GM18909 (cell line): Measurements from ENCODE around the gene CLASRP.
A peak's percentile ranks its signal among the peaks of the same experiment; 100 is the strongest.
"Not testable (repeated sequence)": the region's sequence is repeated elsewhere in the genome, so short reads cannot be mapped to it uniquely, and the experiment has no call there.

Source experiments
- ATAC-seq: cut with Tn5 transposase; IDR thresholded peaks from one replicate; pipeline ENCODE4 v1.9.1; 2021; ENCODE audit warnings: mild to moderate bottlenecking; ENCODE audit not compliant: unreplicated experiment, poor library complexity

The CLASRP gene

GRCh38 chr19:45038931-45039893 is at the start of gene CLASRP:
Gene CLASRP, plus strand, starts transcription at chr19:45039045. Its CDS starts 1,168 bp downstream, at chr19:45040213.
- peak; percentile 79 for ATAC-seq

- no peak for ATAC-seq
These were observed 48.4 kb upstream of the CLASRP start for GRCh38 chr19:44990459-44990858.

GRCh38 chr19:44990966-44991365 is 47.9 kb upstream of the CLASRP start:
- no peak for ATAC-seq

- ATAC-seq: no peak
These were observed 46.3 kb upstream of the CLASRP start for GRCh38 chr19:44992336-44993163.

- no peak for ATAC-seq
These were observed 45.3 kb upstream of the CLASRP start for GRCh38 chr19:44993526-44993925.

GRCh38 chr19:44993926-44994537 is 44.8 kb upstream of the CLASRP start:
- ATAC-seq: no peak

GRCh38 chr19:44998025-44998424 is 40.8 kb upstream of the CLASRP start:
- no peak for ATAC-seq

- not testable (repeated sequence) for ATAC-seq
These were observed 39.5 kb upstream of the CLASRP start for GRCh38 chr19:44999131-44999925.

GRCh38 chr19:45000665-45001064 is 38.2 kb upstream of the CLASRP start:
- ATAC-seq: not testable (repeated sequence)

- ATAC-seq: peak; percentile 55
These were observed 37.6 kb upstream of the CLASRP start, which contains the start of gene RELB for GRCh38 chr19:45001087-45001739. Gene RELB, plus strand, starts transcription at chr19:45001464. Its CDS starts 116 bp downstream, at chr19:45001580.

- ATAC-seq: no peak
These were observed 35.4 kb upstream of the CLASRP start for GRCh38 chr19:45003485-45003884.

GRCh38 chr19:45005787-45006186 is 33.1 kb upstream of the CLASRP start:
- no peak for ATAC-seq

- no peak for ATAC-seq
These were observed 30.3 kb upstream of the CLASRP start for GRCh38 chr19:45008552-45008951.

GRCh38 chr19:45009625-45010255 is 29.1 kb upstream of the CLASRP start:
- no peak for ATAC-seq

- ATAC-seq: no peak
These were observed 28.5 kb upstream of the CLASRP start for GRCh38 chr19:45010306-45010705.

- no peak for ATAC-seq
These were observed 26.9 kb upstream of the CLASRP start for GRCh38 chr19:45011959-45012358.

- ATAC-seq: peak; percentile 73
These were observed 22.2 kb upstream of the CLASRP start for GRCh38 chr19:45016388-45017314.

GRCh38 chr19:45019187-45019586 is 19.7 kb upstream of the CLASRP start:
- ATAC-seq: no peak
